GM21786 (cell line): Measurements from ENCODE around the gene STK32B.

Experiments
- ATAC-seq: cut with Tn5 transposase; IDR thresholded peaks from one replicate; pipeline ENCODE4 v1.9.1; 2021; ENCODE audit not compliant: unreplicated experiment

STK32B gene

DNA sequence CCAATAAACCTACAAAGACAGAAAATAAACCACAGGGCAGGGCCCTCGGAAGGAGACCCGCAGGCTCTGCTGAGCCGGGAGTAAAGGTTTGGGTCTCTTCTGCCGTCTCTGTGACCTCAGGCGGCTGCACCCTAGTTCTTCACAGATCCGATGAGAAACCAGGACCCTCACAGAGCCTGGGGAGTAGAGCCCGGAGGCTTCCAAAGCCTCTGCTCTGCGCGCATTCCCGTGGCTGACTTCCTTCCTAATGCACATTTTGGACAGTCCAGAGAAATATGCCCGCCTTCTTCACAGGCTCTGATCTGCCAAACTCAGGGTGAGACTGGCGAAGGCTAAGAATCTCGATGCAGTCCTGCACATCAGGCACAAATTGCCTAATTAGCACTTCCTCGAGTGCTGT lies 411.6 kb downstream of the STK32B start:
- ATAC-seq = no peak

GRCh38 chr4:5463361-5463760 lies 412.1 kb downstream of the STK32B start:
- ATAC-seq = no peak

DNA sequence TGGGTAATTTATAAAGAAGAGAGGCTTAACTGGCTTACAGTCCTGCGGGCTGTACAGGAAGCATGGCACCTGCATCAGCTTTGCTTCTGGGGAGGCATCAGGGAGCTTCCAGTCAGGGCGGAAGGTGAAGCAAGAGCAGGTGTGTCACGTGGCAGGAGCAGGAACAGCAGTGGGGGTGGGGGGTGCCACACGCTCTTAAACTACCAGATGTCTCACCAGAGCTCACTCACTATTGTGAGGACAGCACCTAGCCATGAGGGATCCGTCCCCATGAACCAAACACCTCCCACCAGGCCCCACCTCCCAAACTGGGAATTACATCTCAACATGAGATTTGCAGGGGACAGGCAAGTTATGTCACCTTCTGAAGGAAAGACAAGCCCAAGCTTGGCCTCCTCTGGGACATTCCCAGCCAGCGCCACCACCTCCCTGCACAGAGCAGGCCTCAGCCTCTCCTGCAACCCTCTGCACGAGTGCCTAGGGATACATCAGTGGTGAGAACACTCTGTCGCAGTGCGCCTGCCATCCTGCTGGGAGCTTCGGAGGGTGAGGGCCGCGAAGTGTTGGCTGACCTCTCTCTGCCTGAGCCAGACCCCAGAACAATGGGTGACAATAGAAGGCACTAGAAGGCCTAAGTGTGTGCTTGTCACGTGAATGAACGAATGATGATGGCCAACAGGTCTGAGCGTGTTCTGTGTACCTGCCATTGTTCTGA lies 412.8 kb downstream of the STK32B start:
- no peak for ATAC-seq

DNA sequence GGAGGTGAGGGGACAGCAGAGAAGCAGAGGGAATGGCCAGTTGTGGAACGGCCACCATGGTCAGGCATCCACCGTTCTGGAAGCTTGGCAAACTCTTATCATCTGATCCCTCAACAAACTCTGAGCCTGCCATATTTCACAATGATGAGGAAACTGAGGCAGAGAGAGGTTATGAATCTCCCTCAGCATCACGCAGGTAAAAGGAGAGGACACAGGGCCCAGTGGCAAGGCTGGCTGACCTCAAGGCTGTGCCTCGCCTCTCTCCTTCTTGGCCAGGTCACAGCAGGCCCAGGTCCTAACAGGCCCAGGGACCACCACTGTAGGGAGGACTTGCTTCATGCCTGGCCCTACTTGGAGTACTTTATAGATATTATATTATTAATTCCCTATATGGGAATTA lies 414.2 kb downstream of the STK32B start:
- no peak for ATAC-seq

DNA sequence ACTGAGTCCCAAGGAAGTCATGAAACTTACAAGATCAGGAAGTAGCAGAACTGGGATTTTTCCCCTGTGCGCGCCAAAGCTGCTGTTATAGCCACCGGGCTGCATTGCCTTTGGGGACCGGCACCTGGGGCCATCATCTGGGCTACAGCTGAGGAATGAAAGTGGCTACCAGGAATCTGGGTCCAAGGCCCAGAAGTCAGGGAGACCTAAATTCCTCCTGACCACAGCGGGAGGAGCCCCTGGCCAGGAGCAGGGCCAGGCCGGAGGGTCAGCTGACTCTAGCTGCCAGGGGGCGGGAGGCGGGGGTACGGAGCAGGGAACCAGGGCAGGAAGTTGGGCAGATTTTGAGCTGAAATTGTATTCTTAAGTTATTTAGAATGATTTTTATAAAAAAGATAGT lies 414.7 kb downstream of the STK32B start:
- ATAC-seq = no peak

DNA sequence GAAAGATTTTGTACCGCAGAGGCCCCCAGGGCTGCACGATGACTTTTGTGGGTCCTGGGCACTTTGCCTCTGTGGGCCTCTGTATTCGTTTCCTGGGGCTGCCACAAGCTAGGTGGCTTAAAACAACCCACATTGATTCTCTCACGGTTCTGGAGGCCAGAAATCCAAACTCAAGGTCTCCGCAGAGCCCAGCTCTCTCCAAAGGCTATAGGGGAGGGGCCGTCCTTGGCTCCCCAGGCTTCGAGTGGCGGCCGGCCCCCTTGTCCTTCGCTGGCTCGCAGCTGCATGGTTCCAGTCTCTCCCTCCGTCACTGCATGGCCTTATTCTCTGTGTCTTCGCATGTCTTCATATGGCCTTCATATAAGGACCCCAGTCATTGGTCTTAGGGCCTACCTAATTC lies 415.8 kb downstream of the STK32B start:
- no peak for ATAC-seq

DNA sequence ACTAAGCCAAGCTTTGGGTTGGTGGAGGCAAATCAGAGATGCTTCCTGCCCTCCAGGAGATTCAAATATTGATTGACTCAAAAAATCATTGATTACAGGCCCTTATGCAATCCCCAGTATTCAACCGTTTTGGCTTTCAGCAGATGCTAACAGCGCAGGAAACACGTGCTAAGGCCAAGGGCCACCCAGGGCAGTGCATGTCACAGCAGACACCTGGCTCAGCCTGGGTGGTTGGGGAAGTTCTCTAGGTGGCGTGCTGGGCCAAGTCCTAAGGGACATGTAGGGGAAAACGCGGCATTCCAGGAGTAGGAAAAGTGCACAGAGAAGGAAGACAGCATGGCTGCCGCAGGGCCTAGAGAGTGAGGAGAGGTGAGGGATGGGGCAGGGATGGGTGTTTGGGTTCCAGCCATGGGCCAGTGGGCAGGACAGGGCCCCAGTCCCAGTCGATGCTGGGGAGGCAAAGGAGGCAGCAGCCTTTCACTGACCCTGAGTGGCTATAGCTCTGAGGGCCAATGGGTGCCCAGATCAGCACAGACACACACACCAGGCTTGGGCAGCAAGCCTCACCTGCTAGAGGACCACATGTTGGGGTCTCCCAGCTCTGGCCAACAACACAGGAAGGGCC lies 418.0 kb downstream of the STK32B start:
- no peak for ATAC-seq

- no peak for ATAC-seq
Measured at GRCh38 chr4:5469861-5470260, 418.6 kb downstream of the STK32B start.

DNA sequence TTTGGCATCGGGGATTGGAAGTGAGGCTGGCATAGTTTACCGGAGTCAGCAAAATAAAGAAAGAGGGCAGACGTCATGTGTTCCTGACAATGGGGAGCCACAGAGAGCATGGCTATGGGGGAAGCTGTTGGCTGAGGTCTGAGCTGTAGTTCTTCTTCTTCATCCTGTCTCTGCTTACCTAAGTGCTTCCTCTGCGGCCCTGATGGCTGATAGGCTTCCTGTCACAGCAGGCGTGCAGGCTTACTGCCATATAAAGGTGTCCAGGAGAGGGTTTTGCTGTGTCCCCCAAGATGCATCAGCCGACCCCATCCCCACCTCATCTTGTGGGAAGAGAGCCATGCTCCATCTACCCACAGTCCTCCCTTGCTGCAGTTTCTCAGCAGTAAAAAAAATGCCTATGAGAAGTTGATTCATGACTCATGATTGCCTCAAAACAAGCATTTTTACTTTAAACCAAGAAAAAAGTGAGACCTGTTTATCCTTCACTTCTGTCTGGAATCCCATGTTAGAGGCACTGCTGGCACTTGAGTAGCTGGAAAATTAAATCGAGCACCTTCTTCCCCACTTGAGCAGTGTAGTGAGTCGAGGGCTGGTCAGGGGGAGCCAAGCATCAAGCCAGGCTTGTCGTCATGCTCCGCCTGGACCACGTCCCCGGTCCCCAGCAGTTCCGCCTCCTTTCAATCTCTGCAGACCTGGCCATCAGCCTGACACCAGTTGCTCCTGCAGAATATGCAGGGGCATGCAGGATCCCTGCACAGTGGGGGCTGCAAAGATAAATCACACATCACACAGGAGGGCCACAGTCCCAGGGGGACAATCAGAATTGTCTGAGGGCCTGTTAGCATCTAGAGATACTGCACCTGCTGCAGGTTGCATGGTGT lies 419.3 kb downstream of the STK32B start:
- no peak for ATAC-seq

GRCh38 chr4:5471206-5471605 lies 419.9 kb downstream of the STK32B start:
- ATAC-seq = no peak

- ATAC-seq = no peak
Measured at GRCh38 chr4:5471691-5472090, 420.4 kb downstream of the STK32B start.

- no peak for ATAC-seq
Measured at GRCh38 chr4:5472160-5472591, 420.9 kb downstream of the STK32B start.

- no peak for ATAC-seq
Measured at GRCh38 chr4:5473125-5473524, 421.8 kb downstream of the STK32B start.

DNA sequence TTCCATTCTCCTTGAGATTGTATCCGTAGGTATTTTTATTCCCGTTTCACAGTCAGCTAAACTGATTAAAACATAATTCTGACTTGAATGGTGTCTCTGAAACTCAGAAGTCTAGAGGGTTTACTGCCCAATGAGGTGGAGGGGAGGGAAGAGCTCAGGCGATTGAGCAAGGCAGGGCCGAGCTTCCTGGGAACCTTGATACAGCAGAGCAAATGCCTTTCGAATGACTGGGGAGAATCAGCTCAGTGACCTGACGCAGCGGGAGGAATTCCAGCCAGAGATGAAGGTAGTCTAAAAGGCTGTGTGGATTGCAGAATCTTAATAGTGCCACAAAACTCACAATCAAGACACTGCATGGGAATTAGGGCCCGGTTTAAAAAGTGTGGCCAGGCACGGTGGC lies 423.5 kb downstream of the STK32B start:
- ATAC-seq = no peak

GRCh38 chr4:5477613-5478012 lies 426.3 kb downstream of the STK32B start:
- no peak for ATAC-seq

- ATAC-seq = no peak
Measured at GRCh38 chr4:5478169-5478568, 426.9 kb downstream of the STK32B start.

DNA sequence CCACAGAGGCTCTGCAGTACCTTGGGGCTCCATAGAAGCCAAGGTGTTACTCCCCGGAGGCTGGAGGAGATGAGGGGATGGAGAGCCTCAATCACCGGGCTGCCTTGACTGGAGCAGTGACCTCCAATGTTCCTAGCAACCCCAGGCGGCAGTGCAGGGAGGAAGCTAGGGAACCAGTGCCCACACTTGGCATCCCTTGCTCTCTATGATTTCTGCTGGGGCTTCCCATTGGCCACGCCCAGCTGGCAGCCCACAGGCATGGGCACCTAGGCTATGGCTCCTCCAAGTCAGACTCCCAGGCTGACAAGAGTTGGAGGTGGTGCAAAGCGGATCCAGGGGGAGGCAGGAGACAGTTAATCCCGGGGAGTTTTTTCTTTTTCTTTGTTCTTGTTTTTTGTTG lies 427.4 kb downstream of the STK32B start:
- ATAC-seq = no peak

DNA sequence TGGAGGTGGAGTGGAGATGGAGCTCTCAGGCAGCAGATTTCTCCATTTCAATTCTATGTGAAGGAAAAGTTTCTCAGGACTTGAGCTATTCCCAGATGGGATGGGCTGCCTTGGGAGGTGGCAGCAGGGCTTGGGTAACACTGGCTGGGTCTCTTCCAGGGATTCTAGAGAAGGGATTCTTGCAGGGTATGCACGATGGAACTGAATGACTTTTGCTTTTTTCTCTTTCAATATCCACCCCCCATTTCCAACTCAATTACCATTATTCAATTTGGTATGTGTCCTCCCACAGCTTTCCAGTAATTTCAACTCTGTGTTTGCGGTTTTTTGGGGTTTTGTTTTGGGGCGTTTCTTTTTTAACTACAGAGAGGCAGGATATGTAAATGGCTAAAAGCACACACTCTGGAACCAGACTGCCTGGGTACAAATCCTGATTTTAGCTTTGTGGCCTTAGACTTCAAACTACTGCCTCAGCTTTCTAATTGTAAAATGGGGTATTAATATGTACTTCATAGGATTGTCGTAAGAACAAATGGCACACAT lies 428.3 kb downstream of the STK32B start:
- ATAC-seq = no peak

GRCh38 chr4:5488413-5488812 lies 437.1 kb downstream of the STK32B start:
- no peak for ATAC-seq

DNA sequence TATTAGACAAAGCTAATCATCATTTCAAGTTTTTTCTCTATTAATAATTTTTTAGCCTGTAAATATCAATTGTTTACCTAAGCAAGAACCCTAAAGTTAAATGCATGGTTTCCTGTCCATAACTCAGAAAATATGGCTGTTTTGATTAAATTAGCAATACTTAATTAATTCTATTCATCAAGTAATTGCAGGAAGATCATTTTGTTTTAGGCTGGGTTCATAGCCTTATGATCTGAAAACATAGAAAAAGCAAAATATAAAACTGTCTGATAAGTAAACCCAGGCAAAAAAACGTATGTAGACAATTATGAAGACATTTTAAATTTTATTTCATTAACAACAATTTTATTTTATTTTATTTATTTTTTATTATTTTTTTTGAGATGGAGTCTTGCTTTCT lies 438.0 kb downstream of the STK32B start:
- no peak for ATAC-seq

GRCh38 chr4:5497489-5497888 lies 446.2 kb downstream of the STK32B start:
- ATAC-seq = no peak

DNA sequence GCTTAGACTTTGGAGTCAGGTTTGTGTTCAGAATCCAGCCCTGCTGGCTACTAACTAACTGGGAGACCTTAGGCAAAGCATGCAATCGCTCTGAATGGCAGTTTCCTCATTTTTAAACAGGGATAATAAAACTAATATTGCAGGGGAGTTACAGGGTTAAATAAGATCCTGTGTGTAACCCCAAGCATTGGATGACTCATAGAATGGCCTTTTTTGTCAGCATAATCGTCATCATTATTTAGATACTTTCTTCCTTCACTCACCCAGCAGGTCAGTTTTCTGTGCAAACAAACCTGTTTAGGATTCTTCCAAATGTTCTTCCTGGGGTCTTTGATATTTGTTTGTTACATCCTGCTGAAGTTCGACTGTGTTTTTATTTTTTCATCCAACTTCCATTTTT lies 448.9 kb downstream of the STK32B start:
- no peak for ATAC-seq
